DOHH2 (cell line): ENCODE data around the gene FFAR1.

ENCODE experiments used
- H3F3A ChIP-seq: fragments of 200-600 bp; sonication (generic), shearing (Covaris generic); 2 replicates; pipeline ENCODE4 v1.6.0; 2016; ENCODE audit warnings: antibody characterized with exemption, mild to moderate bottlenecking; ENCODE audit not compliant: control insufficient read depth, insufficient read depth
- H3K27ac ChIP-seq: fragments of 200-600 bp; sonication (generic); 2 replicates; pipeline ENCODE4 v1.5.1; 2014; ENCODE audit warnings: low read depth, mild to moderate bottlenecking, low read length, moderate library complexity
- H3K27me3 ChIP-seq: fragments of 200-600 bp; sonication (generic); 2 replicates; pipeline ENCODE4 v1.6.1; 2014; ENCODE audit warnings: mild to moderate bottlenecking, low read length, mixed read lengths; ENCODE audit not compliant: control insufficient read depth
- H3K36me3 ChIP-seq: fragments of 200-600 bp; sonication (generic); 2 replicates; pipeline ENCODE4 v1.6.1; 2014; ENCODE audit warnings: mild to moderate bottlenecking, low read length, moderate library complexity, mixed read lengths; ENCODE audit not compliant: control insufficient read depth
- H3K4me1 ChIP-seq: fragments of 200-600 bp; sonication (generic); 2 replicates; pipeline ENCODE4 v1.6.1; 2014; ENCODE audit warnings: mild to moderate bottlenecking, low read length, mixed read lengths; ENCODE audit not compliant: control insufficient read depth
- H3K4me2 ChIP-seq: fragments of 200-600 bp; sonication (generic); 2 replicates; pipeline ENCODE4 v1.6.0; 2014; ENCODE audit warnings: mild to moderate bottlenecking, low read length, moderate library complexity
- H3K4me3 ChIP-seq: fragments of 200-600 bp; sonication (generic); 2 replicates; pipeline ENCODE4 v1.5.1; 2014; ENCODE audit warnings: mild to moderate bottlenecking, low read length, mixed read lengths
- H3K79me2 ChIP-seq: fragments of 200-600 bp; sonication (generic); 2 replicates; pipeline ENCODE4 v1.6.1; 2014; ENCODE audit warnings: mild to moderate bottlenecking, low read length, mixed read lengths; ENCODE audit not compliant: control insufficient read depth
- H3K9me2 ChIP-seq: fragments of 200-600 bp; sonication (generic); replicated peaks from 2 replicates; pipeline ENCODE4 v1.6.1; 2014; ENCODE audit warnings: mild to moderate bottlenecking, low read length, mixed read lengths; ENCODE audit not compliant: control insufficient read depth
- H3K9me3 ChIP-seq: fragments of 200-600 bp; sonication (generic); 2 replicates; pipeline ENCODE4 v1.6.1; 2014; ENCODE audit warnings: antibody characterized with exemption, low read length, mixed read lengths; ENCODE audit not compliant: control insufficient read depth, insufficient read depth
- H4K20me1 ChIP-seq: fragments of 200-600 bp; sonication (generic); 2 replicates; pipeline ENCODE4 v1.6.0; 2014; ENCODE audit warnings: low read depth, mild to moderate bottlenecking, antibody characterized with exemption, low read length, moderate library complexity; ENCODE audit not compliant: control insufficient read depth, insufficient read depth
- EZH2phosphoT487 ChIP-seq: fragments of 200-600 bp; sonication (generic); IDR thresholded peaks from 2 replicates; pipeline ENCODE4 v1.6.1; 2017; ENCODE audit warnings: borderline replicate concordance, mild to moderate bottlenecking, antibody characterized with exemption, low read length, moderate library complexity, mixed read lengths
- TF ChIP-seq, protein P1 (sequence below): fragments of 200-600 bp; sonication (generic); IDR thresholded peaks from one replicate; pipeline ENCODE4 v1.5.1; 2014; ENCODE audit warnings: antibody characterized with exemption, mild to moderate bottlenecking, low read depth, low read length; ENCODE audit not compliant: poor library complexity, severe bottlenecking

Gene FFAR1

DNA sequence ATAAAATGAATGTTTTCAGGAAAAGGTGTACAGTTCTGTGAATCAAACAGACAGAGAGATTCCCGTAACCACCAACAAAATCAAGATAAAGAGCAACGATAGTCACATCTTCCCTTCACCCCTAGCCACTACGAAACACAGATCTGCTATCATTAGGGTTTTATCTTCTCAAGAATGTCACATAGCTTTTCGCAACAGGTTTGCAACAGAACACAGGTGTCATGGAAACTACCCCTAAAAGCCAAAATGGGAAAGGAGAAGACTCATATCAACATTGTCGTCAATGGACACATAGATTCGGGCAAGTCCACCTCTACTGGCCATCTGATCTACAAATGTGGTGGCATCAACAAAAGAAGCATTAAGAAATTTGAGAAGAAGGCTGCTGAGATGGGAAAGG lies 34.2 kb downstream of the FFAR1 start:
- Histone ChIP-seq H3K4me2 (no peak overlapping the region), H3K36me3 (no peaks in the 10 kb centered on the region), H3K27ac (no peak overlapping the region), H3K27me3 (peaks cover 13% of the 10 kb centered on the region; the same call in 1 of the 2 replicates), H3K79me2 (no peaks in the 10 kb centered on the region), H3F3A (no peaks in the 10 kb centered on the region), H3K4me3 (no peak overlapping the region), H3K4me1 (no peaks in the 10 kb centered on the region), H3K9me2 (no peaks in the 10 kb centered on the region), H3K9me3 (peaks cover 16% of the 10 kb centered on the region), H4K20me1 (no peaks in the 10 kb centered on the region)
- TF ChIP-seq, protein P1, sequence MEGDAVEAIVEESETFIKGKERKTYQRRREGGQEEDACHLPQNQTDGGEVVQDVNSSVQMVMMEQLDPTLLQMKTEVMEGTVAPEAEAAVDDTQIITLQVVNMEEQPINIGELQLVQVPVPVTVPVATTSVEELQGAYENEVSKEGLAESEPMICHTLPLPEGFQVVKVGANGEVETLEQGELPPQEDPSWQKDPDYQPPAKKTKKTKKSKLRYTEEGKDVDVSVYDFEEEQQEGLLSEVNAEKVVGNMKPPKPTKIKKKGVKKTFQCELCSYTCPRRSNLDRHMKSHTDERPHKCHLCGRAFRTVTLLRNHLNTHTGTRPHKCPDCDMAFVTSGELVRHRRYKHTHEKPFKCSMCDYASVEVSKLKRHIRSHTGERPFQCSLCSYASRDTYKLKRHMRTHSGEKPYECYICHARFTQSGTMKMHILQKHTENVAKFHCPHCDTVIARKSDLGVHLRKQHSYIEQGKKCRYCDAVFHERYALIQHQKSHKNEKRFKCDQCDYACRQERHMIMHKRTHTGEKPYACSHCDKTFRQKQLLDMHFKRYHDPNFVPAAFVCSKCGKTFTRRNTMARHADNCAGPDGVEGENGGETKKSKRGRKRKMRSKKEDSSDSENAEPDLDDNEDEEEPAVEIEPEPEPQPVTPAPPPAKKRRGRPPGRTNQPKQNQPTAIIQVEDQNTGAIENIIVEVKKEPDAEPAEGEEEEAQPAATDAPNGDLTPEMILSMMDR: no peak
- no peak for TF ChIP-seq EZH2phosphoT487

DNA sequence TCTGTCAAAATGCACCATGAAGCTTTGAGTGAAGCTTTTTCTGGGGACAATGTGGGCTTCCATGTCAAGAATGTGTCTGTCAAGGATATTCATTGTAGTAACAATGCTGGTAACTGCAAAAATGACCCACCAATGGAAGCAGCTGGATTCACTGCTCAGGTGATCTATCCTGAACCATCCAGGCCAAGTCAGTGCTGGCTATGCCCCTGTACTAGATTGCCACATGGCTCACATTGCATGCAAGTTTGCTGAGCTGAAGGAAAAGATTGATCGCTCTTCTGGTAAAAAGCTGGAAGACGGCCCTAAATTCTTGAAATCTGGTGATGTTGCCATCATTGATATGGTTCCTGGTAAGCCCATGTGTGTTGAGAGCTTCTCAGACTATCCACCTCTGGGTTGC lies 35.8 kb downstream of the FFAR1 start:
- no peaks in the 10 kb centered on the region for H4K20me1 ChIP-seq

DNA sequence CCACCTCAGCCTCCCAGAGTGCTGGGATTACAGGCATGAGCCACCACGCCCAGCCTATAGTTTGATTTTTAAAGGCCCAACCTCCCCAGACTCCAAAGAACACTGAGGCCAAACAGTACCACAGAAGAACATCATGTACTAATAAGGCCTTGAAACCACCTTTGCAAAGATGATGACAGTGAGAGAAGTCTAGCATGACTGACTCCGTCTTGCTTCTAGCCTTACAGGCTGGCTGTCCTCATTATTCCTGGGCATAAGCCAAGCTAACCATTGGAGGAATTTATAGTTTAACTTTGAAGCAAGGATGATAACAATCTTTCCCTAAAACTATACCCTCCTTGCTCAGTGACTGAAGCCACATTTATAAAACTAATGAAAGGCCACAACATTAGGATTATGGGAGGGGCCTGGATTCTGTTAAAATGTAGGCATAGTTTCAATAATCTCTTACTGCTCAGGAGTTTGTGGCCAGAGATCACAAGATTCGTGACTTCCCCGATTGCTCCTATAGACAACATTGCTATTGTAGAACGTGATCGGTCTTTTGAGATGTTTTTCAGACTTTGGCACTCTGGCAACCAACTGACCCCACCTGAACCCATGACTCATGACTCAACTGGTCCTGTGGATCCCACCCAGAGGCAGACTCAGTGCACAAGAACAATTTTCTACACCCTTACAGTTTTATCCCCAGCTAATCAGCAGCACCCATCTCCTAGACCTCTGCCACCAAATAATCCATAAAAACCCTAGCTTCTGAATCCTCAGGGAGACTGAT lies 40.8 kb downstream of the FFAR1 start:
- no peaks in the 10 kb centered on the region for H3K4me1 ChIP-seq
- no peaks in the 10 kb centered on the region for H3K9me2 ChIP-seq
- no peak overlapping the region for H3K4me2 ChIP-seq
- H3K79me2 ChIP-seq: no peaks in the 10 kb centered on the region
- H3K27me3 ChIP-seq: peaks cover 14% of the 10 kb centered on the region
- no peaks in the 10 kb centered on the region for H3K36me3 ChIP-seq
- H3K27ac ChIP-seq: no peak overlapping the region
- H4K20me1 ChIP-seq: no peaks in the 10 kb centered on the region
- TF ChIP-seq, protein P1: no peak
- no peaks in the 10 kb centered on the region for H3F3A ChIP-seq
- peaks cover 21% of the 10 kb centered on the region for H3K9me3 ChIP-seq
- no peak overlapping the region for H3K4me3 ChIP-seq

More for the DNA sequence above, 35.8 kb downstream of the FFAR1 start:
- Histone ChIP-seq H3K4me1 (no peaks in the 10 kb centered on the region), H3K9me3 (peaks cover 21% of the 10 kb centered on the region), H3K27me3 (peaks cover 12% of the 10 kb centered on the region; the same call in 1 of the 2 replicates), H3F3A (no peaks in the 10 kb centered on the region), H3K79me2 (no peaks in the 10 kb centered on the region), H3K9me2 (no peaks in the 10 kb centered on the region), H3K27ac (no peak overlapping the region), H3K4me2 (no peak overlapping the region), H3K4me3 (no peak overlapping the region), H3K36me3 (no peaks in the 10 kb centered on the region)
- no peak for TF ChIP-seq EZH2phosphoT487
- TF ChIP-seq, protein P1: no peak
